UCSD-AML1 (cell line): ENCODE measurements around the gene SLCO2B1.

Experiments
- DNase-seq: peaks from one replicate; lab custom pipeline; 2025; ENCODE audit not compliant: unreplicated experiment; lab: John Stamatoyannopoulos, UW

SLCO2B1 gene

GRCh38 chr11:75214411-75214821, 63.5 kb downstream of the SLCO2B1 start:
- DNase-seq, result peak; percentile 86

- no peak for DNase-seq
Observed at GRCh38 chr11:75214843-75215242, 63.9 kb downstream of the SLCO2B1 start.

- no peak for DNase-seq
Observed at GRCh38 chr11:75219869-75220268, 69.0 kb downstream of the SLCO2B1 start.

GRCh38 chr11:75223954-75224643, 73.2 kb downstream of the SLCO2B1 start:
- DNase-seq, result no peak

GRCh38 chr11:75225794-75226193, 74.9 kb downstream of the SLCO2B1 start:
- DNase-seq, result no peak

- no peak for DNase-seq
Observed at GRCh38 chr11:75229466-75229865, 78.6 kb downstream of the SLCO2B1 start.

GRCh38 chr11:75230621-75231020, 79.7 kb downstream of the SLCO2B1 start:
- no peak for DNase-seq

- DNase-seq, result no peak
Observed at GRCh38 chr11:75233754-75234172, 82.9 kb downstream of the SLCO2B1 start.

- DNase-seq, result no peak
Observed at GRCh38 chr11:75236062-75236461, 85.2 kb downstream of the SLCO2B1 start.

- DNase-seq, result no peak
Observed at GRCh38 chr11:75237050-75237449, 86.1 kb downstream of the SLCO2B1 start.

- DNase-seq, result no peak
Observed at GRCh38 chr11:75238595-75239440, 87.9 kb downstream of the SLCO2B1 start.

GRCh38 chr11:75239531-75240290, 88.8 kb downstream of the SLCO2B1 start:
- no peak for DNase-seq

- no peak for DNase-seq
Observed at GRCh38 chr11:75240311-75241035, 89.6 kb downstream of the SLCO2B1 start, which contains the start of gene TPBGL. TPBGL (plus strand) TSS chr11:75240774; CDS start chr11:75241050, 276 bp downstream.

GRCh38 chr11:75241036-75241905, 90.4 kb downstream of the SLCO2B1 start:
- DNase-seq, result peak; percentile 87

GRCh38 chr11:75241906-75242644, 91.2 kb downstream of the SLCO2B1 start:
- no peak for DNase-seq

GRCh38 chr11:75242722-75243600, 92.1 kb downstream of the SLCO2B1 start:
- no peak for DNase-seq

GRCh38 chr11:75244052-75244814, 93.3 kb downstream of the SLCO2B1 start:
- no peak for DNase-seq
